SK-N-SH (cell line): ENCODE data around the gene G3BP1. TPM values are rescaled to one million over a fixed set of nuclear protein-coding genes. Genes with fewer than 3 reads are reported as not detected.

Experiments
- CTCF ChIA-PET: fragments of 300-600, 350-600 bp; formaldehyde crosslinking; extraction: SDS; loops from one replicate; lab custom pipeline; 2021; lab: Yijun Ruan, JAX
- POLR2A ChIA-PET: fragments of 350-600 bp; sonication (Branson Sonifier 250); formaldehyde crosslinking; extraction: SDS; loops from one replicate; lab custom pipeline; 2020; ENCODE audit warnings: antibody characterized with exemption, inconsistent platforms; lab: Yijun Ruan, JAX
- DNase-seq: peaks from one replicate; pipeline ENCODE4 v3.0.0; 2012
- H2AFZ ChIP-seq: fragments of 200-600 bp; sonication (generic); 2 replicates; pipeline ENCODE4 v1.8.1; 2016; ENCODE audit warnings: antibody characterized with exemption, mild to moderate bottlenecking, low read depth
- H3F3A ChIP-seq: fragments of 200-600 bp; sonication (generic); replicated peaks from 2 replicates; pipeline ENCODE3; 2016; ENCODE audit warnings: antibody characterized with exemption, mild to moderate bottlenecking; ENCODE audit not compliant: insufficient read depth
- H3K27ac ChIP-seq, 2 experiments: fragments of 200-500 bp in 1 of 2; fragments of 200-600 bp in 1 of 2; sonication (Bioruptor generic) in 1 of 2; sonication (generic), shearing (Covaris generic) in 1 of 2; 2 replicates each; pipeline versions ENCODE4 v1.5.1 to v1.6.1; 2014 to 2016; ENCODE audit warnings: low read depth in 2 of 2, inconsistent platforms in 1 of 2, low read length in 1 of 2, mild to moderate bottlenecking in 1 of 2, mixed read lengths in 1 of 2
- H3K27me3 ChIP-seq: fragments of 200-600 bp; sonication (generic), shearing (Covaris generic); 2 replicates; pipeline ENCODE4 v1.6.1; 2016; ENCODE audit warnings: mixed run types; ENCODE audit not compliant: insufficient read depth
- H3K36me3 ChIP-seq, 2 experiments: fragments of 200-500 bp in 1 of 2; fragments of 200-600 bp in 1 of 2; sonication (Bioruptor generic) in 1 of 2; sonication (generic) in 1 of 2; replicated peaks in 1 of 2; 2 replicates each; pipeline versions ENCODE3 to v1.5.1; 2014 to 2016; ENCODE audit warnings: low read length in 1 of 2, mild to moderate bottlenecking in 1 of 2; ENCODE audit not compliant: insufficient read depth in 2 of 2, control insufficient read depth in 1 of 2
- H3K4me1 ChIP-seq, 2 experiments: fragments of 200-500 bp in 1 of 2; fragments of 200-600 bp in 1 of 2; sonication (Bioruptor generic) in 1 of 2; sonication (generic), shearing (Covaris generic) in 1 of 2; 2 replicates each; pipeline versions ENCODE4 v1.5.1 to v1.6.1; 2014 to 2016; ENCODE audit warnings: low read depth in 1 of 2, low read length in 1 of 2, mixed run types in 1 of 2; ENCODE audit not compliant: insufficient read depth in 2 of 2, control insufficient read depth in 1 of 2
- H3K4me2 ChIP-seq: fragments of 200-600 bp; sonication (generic), shearing (Covaris generic); 2 replicates; pipeline ENCODE4 v1.6.1; 2017; ENCODE audit warnings: mixed run types
- H3K4me3 ChIP-seq, 2 experiments: fragments of 200-500 bp in 1 of 2; fragments of 200-600 bp in 1 of 2; sonication (Bioruptor generic) in 1 of 2; sonication (generic), shearing (Covaris generic) in 1 of 2; 2 replicates each; pipeline versions ENCODE4 v1.5.1 to v1.8.1; 2014 to 2016; ENCODE audit warnings: low read depth in 2 of 2, inconsistent platforms in 1 of 2, low read length in 1 of 2, mild to moderate bottlenecking in 1 of 2, mixed read lengths in 1 of 2, moderate library complexity in 1 of 2
- H3K79me2 ChIP-seq: fragments of 200-600 bp; sonication (generic); 2 replicates; pipeline ENCODE4 v1.8.1; 2017; ENCODE audit warnings: mild to moderate bottlenecking; ENCODE audit not compliant: insufficient read depth
- H3K9ac ChIP-seq: fragments of 200-600 bp; sonication (generic); 2 replicates; pipeline ENCODE4 v1.6.1; 2017; ENCODE audit warnings: mixed run types
- H3K9me2 ChIP-seq: fragments of 200-600 bp; sonication (generic); 2 replicates; pipeline ENCODE4 v1.6.1; 2017; ENCODE audit warnings: mixed run types
- H3K9me3 ChIP-seq: fragments of 200-600 bp; sonication (generic); 2 replicates; pipeline ENCODE4 v1.6.1; 2017; ENCODE audit warnings: mixed run types, mild to moderate bottlenecking, moderate library complexity
- H4K20me1 ChIP-seq: fragments of 200-600 bp; sonication (generic); 2 replicates; pipeline ENCODE4 v1.6.1; 2017; ENCODE audit warnings: mild to moderate bottlenecking, mixed run types; ENCODE audit not compliant: insufficient read depth
- CHD2 ChIP-seq: fragments of 150-350 bp; IDR thresholded peaks from 2 replicates; pipeline ENCODE4 v1.6.1; 2018; ENCODE audit warnings: low read length; ENCODE audit not compliant: partially characterized antibody
- EP300 ChIP-seq, 2 experiments: IDR thresholded peaks; 2 replicates each; pipeline versions ENCODE4 v1.4.0 to v1.6.1; 2012; ENCODE audit warnings: borderline replicate concordance in 1 of 2, low read depth in 1 of 2, low read length in 1 of 2
- EZH2phosphoT487 ChIP-seq: fragments of 200-600 bp; sonication (generic); IDR thresholded peaks from 2 replicates; pipeline ENCODE4 v1.6.1; 2017; ENCODE audit warnings: low read depth, mixed run types, mild to moderate bottlenecking, antibody characterized with exemption, moderate library complexity, borderline replicate concordance
- FOSL2 ChIP-seq: IDR thresholded peaks from 2 replicates; pipeline ENCODE4 v1.4.0; 2012; ENCODE audit warnings: low read depth, mild to moderate bottlenecking, moderate library complexity, borderline replicate concordance
- FOXJ3 ChIP-seq: sonication (generic); formaldehyde crosslinking; IDR thresholded peaks from 2 replicates; pipeline ENCODE4 v1.5.1; 2020; ENCODE audit warnings: mild to moderate bottlenecking, missing genetic modification reagents
- MXI1 ChIP-seq: IDR thresholded peaks from 2 replicates; pipeline ENCODE4 v1.6.1; 2012; ENCODE audit warnings: mild to moderate bottlenecking, low read depth, low read length, improper control_type of control experiment
- NFIC ChIP-seq: IDR thresholded peaks from 2 replicates; pipeline ENCODE4 v1.4.0; 2012; ENCODE audit warnings: borderline replicate concordance
- NRF1 ChIP-seq: IDR thresholded peaks from 2 replicates; pipeline ENCODE4 v1.6.1; 2012; ENCODE audit warnings: low read depth, mild to moderate bottlenecking, low read length
- PBX3 ChIP-seq: IDR thresholded peaks from 2 replicates; pipeline ENCODE4; 2012
- POLR2AphosphoS5 ChIP-seq: IDR thresholded peaks from 2 replicates; pipeline ENCODE4 v1.6.1; 2012; ENCODE audit warnings: low read depth, low read length
- RCOR1 ChIP-seq: fragments of 150-350 bp; IDR thresholded peaks from 2 replicates; pipeline ENCODE4 v1.6.1; 2017; ENCODE audit warnings: antibody characterized with exemption, low read length
- RFX5 ChIP-seq: IDR thresholded peaks from 2 replicates; pipeline ENCODE4 v1.6.1; 2012; ENCODE audit warnings: mild to moderate bottlenecking, improper control_type of control experiment, low read length
- RXRA ChIP-seq: IDR thresholded peaks from 2 replicates; pipeline ENCODE4 v1.4.0; 2012; ENCODE audit warnings: low read depth, mild to moderate bottlenecking, borderline replicate concordance
- SIN3A ChIP-seq: IDR thresholded peaks from 2 replicates; pipeline ENCODE4 v1.6.1; 2012; ENCODE audit warnings: low read depth, mild to moderate bottlenecking, low read length, moderate library complexity, borderline replicate concordance
- SMC3 ChIP-seq: IDR thresholded peaks from 2 replicates; pipeline ENCODE4 v1.6.1; 2012; ENCODE audit warnings: low read depth, low read length, improper control_type of control experiment
- TAF1 ChIP-seq: IDR thresholded peaks from 2 replicates; pipeline ENCODE4 v1.6.1; 2012; ENCODE audit warnings: low read depth, mild to moderate bottlenecking, low read length, moderate library complexity, borderline replicate concordance
- TCF12 ChIP-seq: IDR thresholded peaks from 2 replicates; pipeline ENCODE4 v1.4.0; 2012
- TEAD4 ChIP-seq: IDR thresholded peaks from 2 replicates; pipeline ENCODE4 v1.4.0; 2012; ENCODE audit warnings: mild to moderate bottlenecking, borderline replicate concordance; ENCODE audit not compliant: insufficient read depth
- USF1 ChIP-seq: IDR thresholded peaks from 2 replicates; pipeline ENCODE4 v1.4.0; 2012; ENCODE audit warnings: low read depth, borderline replicate concordance
- YY1 ChIP-seq: IDR thresholded peaks from 2 replicates; pipeline ENCODE4 v1.4.0; 2012; ENCODE audit warnings: low read depth, mild to moderate bottlenecking
- WGBS: methylation state at CpG from one replicate; pipeline ENCODE4 v1.1.6; 2017; ENCODE audit warnings: low lambda C conversion rate; 5-methylcytosine and 5-hydroxymethylcytosine counted together
- polyA plus RNA-seq, 3 experiments: library from polyadenylated mRNA; depleted of rRNA; stranded (reverse); fragments of >200 nt; gene quantifications; 2 replicates each; pipeline ENCODE4 v1.2.3, GENCODE V29; 2012

The G3BP1 gene
- polyA plus RNA-seq, 1 of the 3 experiments (the other 2 are of a cell fraction) = 21.7 TPM

GRCh38 chr5:151811593-151812321, 40.0 kb downstream of the G3BP1 start:
- Histone ChIP-seq H3K4me2 (no peak overlapping the region), H3K36me3 (peaks cover 73 to 83% of the 10 kb centered on the region in 2 experiments), H3K4me3 (no peak overlapping the region), H3K9ac (no peak overlapping the region), H2AFZ (no peak overlapping the region), H3K27ac (no peak overlapping the region), H3K79me2 (peaks cover 40% of the 10 kb centered on the region), H3K9me3 (no peaks in the 10 kb centered on the region), H3F3A (peaks cover 7% of the 10 kb centered on the region), H3K27me3 (no peaks in the 10 kb centered on the region), H4K20me1 (0 out of 2 replicates have a peak, but pooled peaks cover 3% of the 10 kb centered on the region), H3K9me2 (no peaks in the 10 kb centered on the region), H3K4me1 (no peaks in the 10 kb centered on the region)
- POLR2A ChIA-PET = no interaction called here
- TF ChIP-seq TEAD4 (no peak), FOXJ3 (no peak), PBX3 (no peak)
- WGBS = 95% methylated on average over 5 of the region's 5 CpGs
- no peak for DNase-seq
- CTCF ChIA-PET = interaction anchor here (0.6 to 1.2 kb wide), 2 partner anchors 14 to 472 kb away, joined by 3 to 9 read pairs; no protein-coding TSS in a partner anchor

- no peak overlapping the region for H3K4me2 ChIP-seq
- no peaks in the 10 kb centered on the region for H3K9me2 ChIP-seq
- no peak for DNase-seq
- H2AFZ ChIP-seq = no peak overlapping the region
- H4K20me1 ChIP-seq = 0 out of 2 replicates have a peak, but pooled peaks cover 3% of the 10 kb centered on the region
- no peak for TF ChIP-seq TCF12
- TF ChIP-seq TAF1 = no peak
- no peak for TF ChIP-seq RXRA
- TF ChIP-seq NFIC = no peak
- TF ChIP-seq FOXJ3 = no peak
- no peak for TF ChIP-seq POLR2AphosphoS5
- TF ChIP-seq EZH2phosphoT487 = no peak
- no peak for TF ChIP-seq PBX3
- TF ChIP-seq RFX5 = no peak
- TF ChIP-seq EP300 (IDR thresholded peaks at IDR 0.05; ENCODE audit: borderline replicate concordance in 1 of 2, low read depth in 1 of 2, low read length in 1 of 2) = no peak
- no peak for TF ChIP-seq CHD2
- TF ChIP-seq FOSL2 = no peak
- TF ChIP-seq SMC3 = no peak
- no peak for TF ChIP-seq SIN3A
- no peak for TF ChIP-seq YY1
- TF ChIP-seq USF1 = no peak
- no peak for TF ChIP-seq MXI1
- no peak for TF ChIP-seq RCOR1
- no peak for TF ChIP-seq TEAD4
- TF ChIP-seq NRF1 = no peak
- no peaks in the 10 kb centered on the region for H3K27me3 ChIP-seq
- CTCF ChIA-PET = interaction anchor here (1.2 kb wide), 1 partner anchor 13 kb away, joined by 9 read pairs; no protein-coding TSS in a partner anchor
- WGBS = 88% methylated on average over 2 of the region's 2 CpGs
- H3F3A ChIP-seq = peaks cover 7% of the 10 kb centered on the region
- H3K36me3 ChIP-seq = peaks cover 69 to 79% of the 10 kb centered on the region in 2 experiments
- H3K9ac ChIP-seq = no peak overlapping the region
- no peak overlapping the region for H3K4me3 ChIP-seq
- POLR2A ChIA-PET = no interaction called here
- peaks cover 29% of the 10 kb centered on the region for H3K79me2 ChIP-seq
- no peaks in the 10 kb centered on the region for H3K4me1 ChIP-seq
- H3K9me3 ChIP-seq = no peaks in the 10 kb centered on the region
- H3K27ac ChIP-seq = no peak overlapping the region
Measured at GRCh38 chr5:151812757-151813309, 41.1 kb downstream of the G3BP1 start.
